SK-N-SH treated with all-trans-retinoic acid at 6 μM for 48 hours (cell line): Measurements from ENCODE around the gene ABCC6.

Experiments used
- GLIS3 ChIP-seq: fragments of 250-450 bp; sonication (Bioruptor Pico); IDR thresholded peaks from 2 replicates; pipeline ENCODE4 v1.5.0; 2020; ENCODE audit warnings: mild to moderate bottlenecking, moderate library complexity
- ISL1 ChIP-seq: fragments of 250-450 bp; sonication (Bioruptor Pico); IDR thresholded peaks from 2 replicates; pipeline ENCODE4 v2.1.2; 2022; ENCODE audit warnings: mild to moderate bottlenecking, moderate library complexity
- OSR1 ChIP-seq: fragments of 250-450 bp; sonication (Bioruptor Pico); IDR thresholded peaks from 2 replicates; pipeline ENCODE4 v1.8.0; 2022; ENCODE audit warnings: moderate library complexity, mild to moderate bottlenecking, inconsistent platforms
- PATZ1 ChIP-seq: fragments of 250-450 bp; sonication (Bioruptor Pico); IDR thresholded peaks from 2 replicates; pipeline ENCODE4 v1.8.0; 2020; ENCODE audit warnings: mild to moderate bottlenecking, moderate library complexity, borderline replicate concordance
- PPARA ChIP-seq: fragments of 250-450 bp; sonication (Bioruptor Pico); IDR thresholded peaks from 2 replicates; pipeline ENCODE4 v1.5.0; 2020; ENCODE audit warnings: mild to moderate bottlenecking, borderline replicate concordance
- TCF4 ChIP-seq: fragments of 250-450 bp; sonication (Bioruptor Pico); IDR thresholded peaks from 2 replicates; pipeline ENCODE4 v1.8.0; 2021; ENCODE audit warnings: mild to moderate bottlenecking, moderate library complexity, borderline replicate concordance
- TOX ChIP-seq: fragments of 250-450 bp; sonication (Bioruptor Pico); IDR thresholded peaks from 2 replicates; pipeline ENCODE4 v1.8.0; 2021; ENCODE audit warnings: mild to moderate bottlenecking, moderate library complexity, borderline replicate concordance
- ZC3H10 ChIP-seq: fragments of 250-450 bp; sonication (Bioruptor Pico); IDR thresholded peaks from 2 replicates; pipeline ENCODE4 v1.5.1; 2021; ENCODE audit warnings: mild to moderate bottlenecking, moderate library complexity
- ZFP30 ChIP-seq: fragments of 450-650 bp; formaldehyde crosslinking; IDR thresholded peaks from 2 replicates; pipeline ENCODE4 v1.5.0; 2022; ENCODE audit warnings: mild to moderate bottlenecking, moderate library complexity
- ZNF565 ChIP-seq: fragments of 450-650 bp; formaldehyde crosslinking; conservative IDR thresholded peaks from 2 replicates; pipeline ENCODE4 v1.5.0; 2020; ENCODE audit warnings: low read depth, mild to moderate bottlenecking, moderate library complexity
- ZNF70 ChIP-seq: fragments of 450-650 bp; formaldehyde crosslinking; IDR thresholded peaks from 2 replicates; pipeline ENCODE4 v1.5.0; 2020; ENCODE audit warnings: mild to moderate bottlenecking, moderate library complexity
- ZNF8 ChIP-seq: fragments of 450-650 bp; formaldehyde crosslinking; IDR thresholded peaks from 2 replicates; pipeline ENCODE4 v1.5.0; 2020; ENCODE audit warnings: mild to moderate bottlenecking, moderate library complexity
- TF ChIP-seq, protein P1 (sequence below): fragments of 250-450 bp; sonication (Bioruptor Pico); IDR thresholded peaks from 2 replicates; pipeline ENCODE4 v1.5.1; 2020; ENCODE audit warnings: low read depth, mild to moderate bottlenecking, moderate library complexity
- TF ChIP-seq, protein P2 (sequence below): fragments of 250-450 bp; sonication (Bioruptor Pico); IDR thresholded peaks from 2 replicates; pipeline ENCODE4 v1.5.1; 2021; ENCODE audit warnings: mild to moderate bottlenecking, moderate library complexity

DNA sequence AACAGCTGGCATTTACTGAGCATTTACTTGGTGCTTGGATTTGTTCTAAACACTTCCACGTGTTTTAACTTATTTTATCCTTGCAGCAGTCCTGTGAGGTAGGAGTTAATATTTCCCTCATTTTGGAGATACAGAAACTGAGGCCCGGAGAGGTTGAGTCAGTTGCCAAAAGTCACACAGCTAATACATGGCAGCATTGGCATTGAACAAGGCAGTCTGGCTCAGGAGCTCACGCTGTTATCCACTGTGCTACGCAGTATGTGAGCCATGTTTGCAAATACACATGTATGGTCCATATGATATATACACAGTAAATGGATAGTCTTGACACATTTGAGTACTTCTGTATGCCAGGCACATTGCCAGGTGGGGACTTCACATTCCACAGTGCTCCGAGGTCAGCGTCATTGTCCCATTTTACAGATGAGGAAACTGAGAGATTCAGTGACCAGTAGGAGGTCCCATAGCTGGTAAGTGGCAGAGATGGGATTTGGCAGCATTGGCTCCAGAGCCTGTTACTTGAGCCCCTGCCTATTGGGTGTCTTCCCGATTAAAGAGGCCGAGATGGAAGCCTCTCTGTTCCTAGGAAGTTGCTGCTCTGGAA, 110.7 kb downstream of the ABCC6 start:
- TF ChIP-seq PPARA (no peak), ZNF70 (CRISPR knock-in tag) (no peak), TOX (CRISPR knock-in tag) (no peak), OSR1 (CRISPR knock-in tag) (no peak), TCF4 (CRISPR knock-in tag) (no peak), ISL1 (no peak), ZNF8 (no peak), ZFP30 (no peak), PATZ1 (no peak), ZC3H10 (CRISPR knock-in tag) (no peak), GLIS3 (CRISPR knock-in tag) (no peak), ZNF565 (no peak)
- TF ChIP-seq, protein P1, sequence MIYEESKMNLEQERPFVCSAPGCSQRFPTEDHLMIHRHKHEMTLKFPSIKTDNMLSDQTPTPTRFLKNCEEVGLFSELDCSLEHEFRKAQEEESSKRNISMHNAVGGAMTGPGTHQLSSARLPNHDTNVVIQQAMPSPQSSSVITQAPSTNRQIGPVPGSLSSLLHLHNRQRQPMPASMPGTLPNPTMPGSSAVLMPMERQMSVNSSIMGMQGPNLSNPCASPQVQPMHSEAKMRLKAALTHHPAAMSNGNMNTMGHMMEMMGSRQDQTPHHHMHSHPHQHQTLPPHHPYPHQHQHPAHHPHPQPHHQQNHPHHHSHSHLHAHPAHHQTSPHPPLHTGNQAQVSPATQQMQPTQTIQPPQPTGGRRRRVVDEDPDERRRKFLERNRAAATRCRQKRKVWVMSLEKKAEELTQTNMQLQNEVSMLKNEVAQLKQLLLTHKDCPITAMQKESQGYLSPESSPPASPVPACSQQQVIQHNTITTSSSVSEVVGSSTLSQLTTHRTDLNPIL (CRISPR knock-in tag) = no peak
- TF ChIP-seq, protein P2, sequence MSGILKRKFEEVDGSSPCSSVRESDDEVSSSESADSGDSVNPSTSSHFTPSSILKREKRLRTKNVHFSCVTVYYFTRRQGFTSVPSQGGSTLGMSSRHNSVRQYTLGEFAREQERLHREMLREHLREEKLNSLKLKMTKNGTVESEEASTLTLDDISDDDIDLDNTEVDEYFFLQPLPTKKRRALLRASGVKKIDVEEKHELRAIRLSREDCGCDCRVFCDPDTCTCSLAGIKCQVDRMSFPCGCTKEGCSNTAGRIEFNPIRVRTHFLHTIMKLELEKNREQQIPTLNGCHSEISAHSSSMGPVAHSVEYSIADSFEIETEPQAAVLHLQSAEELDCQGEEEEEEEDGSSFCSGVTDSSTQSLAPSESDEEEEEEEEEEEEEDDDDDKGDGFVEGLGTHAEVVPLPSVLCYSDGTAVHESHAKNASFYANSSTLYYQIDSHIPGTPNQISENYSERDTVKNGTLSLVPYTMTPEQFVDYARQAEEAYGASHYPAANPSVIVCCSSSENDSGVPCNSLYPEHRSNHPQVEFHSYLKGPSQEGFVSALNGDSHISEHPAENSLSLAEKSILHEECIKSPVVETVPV (CRISPR knock-in tag) = no peak
